Suprapubic skin (tissue), 4 donors: ENCODE data around the gene KCNA3.

Experiments
- EP300 ChIP-seq: sonication (generic); formaldehyde crosslinking; IDR thresholded peaks from one replicate; pipeline ENCODE4 v1.6.1; 2017; ENCODE audit warnings: antibody characterized with exemption
- POLR2A ChIP-seq, 2 donors: fragments of 450-650 bp; IDR thresholded peaks; one replicate each; pipeline ENCODE4 v1.6.1; 2017; ENCODE audit warnings: antibody characterized with exemption in 2 of 2, mild to moderate bottlenecking in 2 of 2, moderate library complexity in 2 of 2
- POLR2AphosphoS5 ChIP-seq, 3 donors: sonication (generic); formaldehyde crosslinking; IDR thresholded peaks; one replicate each; pipeline ENCODE4 v1.6.1; 2017; ENCODE audit warnings: antibody characterized with exemption in 3 of 3
- TF ChIP-seq, protein P1 (sequence below), 2 donors: fragments of 200-600 bp in 1 of 2; fragments of 450-650 bp in 1 of 2; sonication (generic) in 1 of 2; IDR thresholded peaks; one replicate each; pipeline ENCODE4 v1.5.1; 2016 to 2019; ENCODE audit warnings: antibody characterized with exemption in 2 of 2, mild to moderate bottlenecking in 1 of 2, moderate library complexity in 1 of 2

DNA sequence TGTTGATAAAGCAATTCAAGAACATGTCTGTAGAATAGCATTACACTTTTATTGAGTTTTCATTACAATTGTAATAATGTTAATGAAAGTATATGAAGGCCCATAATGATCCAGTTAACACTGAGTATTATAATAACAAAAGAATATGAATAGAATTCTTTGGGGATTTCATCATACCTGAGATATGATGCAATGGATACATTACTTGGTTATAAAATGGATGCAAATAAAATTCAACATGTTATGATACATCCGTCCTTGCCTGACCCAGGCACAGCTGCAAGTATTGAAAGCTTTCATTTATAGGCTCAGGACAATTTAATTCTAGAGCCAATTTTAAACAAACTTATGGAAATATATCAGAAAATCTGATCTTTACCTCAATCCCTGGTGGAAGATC lies 8.2 kb upstream of the KCNA3 start:
- TF ChIP-seq POLR2A (IDR thresholded peaks at IDR 0.05) (no peak), POLR2AphosphoS5 (IDR thresholded peaks at IDR 0.05) (no peak), EP300 (no peak)
- TF ChIP-seq, protein P1, sequence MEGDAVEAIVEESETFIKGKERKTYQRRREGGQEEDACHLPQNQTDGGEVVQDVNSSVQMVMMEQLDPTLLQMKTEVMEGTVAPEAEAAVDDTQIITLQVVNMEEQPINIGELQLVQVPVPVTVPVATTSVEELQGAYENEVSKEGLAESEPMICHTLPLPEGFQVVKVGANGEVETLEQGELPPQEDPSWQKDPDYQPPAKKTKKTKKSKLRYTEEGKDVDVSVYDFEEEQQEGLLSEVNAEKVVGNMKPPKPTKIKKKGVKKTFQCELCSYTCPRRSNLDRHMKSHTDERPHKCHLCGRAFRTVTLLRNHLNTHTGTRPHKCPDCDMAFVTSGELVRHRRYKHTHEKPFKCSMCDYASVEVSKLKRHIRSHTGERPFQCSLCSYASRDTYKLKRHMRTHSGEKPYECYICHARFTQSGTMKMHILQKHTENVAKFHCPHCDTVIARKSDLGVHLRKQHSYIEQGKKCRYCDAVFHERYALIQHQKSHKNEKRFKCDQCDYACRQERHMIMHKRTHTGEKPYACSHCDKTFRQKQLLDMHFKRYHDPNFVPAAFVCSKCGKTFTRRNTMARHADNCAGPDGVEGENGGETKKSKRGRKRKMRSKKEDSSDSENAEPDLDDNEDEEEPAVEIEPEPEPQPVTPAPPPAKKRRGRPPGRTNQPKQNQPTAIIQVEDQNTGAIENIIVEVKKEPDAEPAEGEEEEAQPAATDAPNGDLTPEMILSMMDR (IDR thresholded peaks at IDR 0.05) = no peak
